Activated naive CD4-positive, alpha-beta T cell treated with anti-CD3 and anti-CD28 coated beads, Interleukin-2, amount 50 U/mL, for 24 hours (primary cell): ENCODE measurements around the gene CEP295NL.
"Not testable (repeated sequence)": the region's sequence is repeated elsewhere in the genome, so short reads cannot be mapped to it uniquely, and the experiment has no call there.

Source experiments
- H3K27ac Mint-ChIP-seq: one replicate; pipeline ENCODE4 v1.8.0; 2021; ENCODE audit warnings: mild to moderate bottlenecking, mixed read lengths
- H3K27me3 Mint-ChIP-seq: one replicate; pipeline ENCODE4 v1.8.0; 2021; ENCODE audit warnings: mixed read lengths
- H3K36me3 Mint-ChIP-seq: one replicate; pipeline ENCODE4 v1.8.0; 2021; ENCODE audit warnings: mixed read lengths
- H3K4me1 Mint-ChIP-seq: one replicate; pipeline ENCODE4 v1.8.0; 2021; ENCODE audit warnings: mixed read lengths
- H3K4me3 Mint-ChIP-seq: one replicate; pipeline ENCODE4 v1.8.0; 2021; ENCODE audit warnings: mild to moderate bottlenecking, mixed read lengths
- H3K9me3 Mint-ChIP-seq: one replicate; pipeline ENCODE4 v1.8.0; 2021; ENCODE audit warnings: mixed read lengths

Gene CEP295NL

GRCh38 chr17:78898947-78899346 is 4.1 kb downstream of the CEP295NL start:
- no peaks in the 10 kb centered on the region for H3K27me3 Mint-ChIP-seq
- H3K4me1 Mint-ChIP-seq, result peaks cover 4% of the 10 kb centered on the region
- no peaks in the 10 kb centered on the region for H3K9me3 Mint-ChIP-seq
- H3K36me3 Mint-ChIP-seq, result no peaks in the 10 kb centered on the region
- no peak overlapping the region for H3K4me3 Mint-ChIP-seq
- H3K27ac Mint-ChIP-seq, result no peak overlapping the region

- H3K4me1 Mint-ChIP-seq, result no peaks in the 10 kb centered on the region
- no peak overlapping the region for H3K4me3 Mint-ChIP-seq
- no peaks in the 10 kb centered on the region for H3K27me3 Mint-ChIP-seq
- H3K36me3 Mint-ChIP-seq, result no peaks in the 10 kb centered on the region
- no peaks in the 10 kb centered on the region for H3K9me3 Mint-ChIP-seq
- no peak overlapping the region for H3K27ac Mint-ChIP-seq
Measured at GRCh38 chr17:78898075-78898836, 4.7 kb downstream of the CEP295NL start.

GRCh38 chr17:78897664-78898047 is 5.3 kb downstream of the CEP295NL start:
- Mint-ChIP-seq H3K4me3 (no peak overlapping the region), H3K27me3 (no peaks in the 10 kb centered on the region), H3K27ac (no peak overlapping the region), H3K9me3 (no peaks in the 10 kb centered on the region), H3K36me3 (no peaks in the 10 kb centered on the region), H3K4me1 (peaks cover 4% of the 10 kb centered on the region)

GRCh38 chr17:78896834-78897663 is 6.0 kb downstream of the CEP295NL start:
- no peak overlapping the region for H3K4me3 Mint-ChIP-seq
- H3K36me3 Mint-ChIP-seq, result no peaks in the 10 kb centered on the region
- H3K27ac Mint-ChIP-seq, result no peak overlapping the region
- no peaks in the 10 kb centered on the region for H3K9me3 Mint-ChIP-seq
- H3K4me1 Mint-ChIP-seq, result peaks cover 5% of the 10 kb centered on the region
- no peaks in the 10 kb centered on the region for H3K27me3 Mint-ChIP-seq

DNA sequence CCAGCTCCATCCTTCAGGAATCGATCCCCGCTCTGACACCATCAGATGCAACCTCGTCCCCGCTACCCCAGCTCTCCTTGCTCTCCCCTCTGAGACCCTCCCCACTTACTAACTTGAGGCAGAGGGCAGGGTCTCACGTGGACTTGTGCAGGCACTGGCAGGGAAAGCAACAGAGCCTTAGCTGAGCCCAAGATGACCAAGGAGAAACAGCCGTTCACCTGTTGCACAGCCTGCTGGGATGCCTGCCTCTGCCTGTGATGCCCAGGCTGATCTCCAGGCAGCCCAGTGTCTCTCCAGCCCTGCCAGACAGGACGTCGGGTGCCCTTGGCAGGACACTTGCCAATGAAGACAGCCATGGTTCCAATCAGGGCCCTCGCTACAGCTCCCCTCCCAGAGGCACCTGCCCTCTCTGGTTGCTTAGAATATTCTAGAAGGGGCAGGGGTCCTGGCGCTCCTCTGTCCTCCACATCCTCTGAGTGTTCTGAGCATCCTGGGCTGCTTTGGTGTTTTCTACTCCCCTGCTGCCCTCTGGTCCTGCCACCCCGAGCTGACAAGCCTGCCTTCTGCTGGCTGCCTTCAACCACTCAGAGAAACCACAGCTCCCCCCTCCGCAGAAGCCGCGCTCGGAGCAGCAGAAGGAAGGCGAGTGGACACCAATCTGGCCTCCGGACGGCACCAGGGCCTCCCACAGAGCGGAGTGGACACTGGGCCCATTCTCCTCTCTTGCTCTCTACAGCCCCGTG is 6.7 kb downstream of the CEP295NL start:
- H3K4me3 Mint-ChIP-seq, result no peak overlapping the region
- H3K4me1 Mint-ChIP-seq, result peaks cover 13% of the 10 kb centered on the region
- no peaks in the 10 kb centered on the region for H3K27me3 Mint-ChIP-seq
- H3K9me3 Mint-ChIP-seq, result no peaks in the 10 kb centered on the region
- H3K36me3 Mint-ChIP-seq, result no peaks in the 10 kb centered on the region
- no peak overlapping the region for H3K27ac Mint-ChIP-seq

DNA sequence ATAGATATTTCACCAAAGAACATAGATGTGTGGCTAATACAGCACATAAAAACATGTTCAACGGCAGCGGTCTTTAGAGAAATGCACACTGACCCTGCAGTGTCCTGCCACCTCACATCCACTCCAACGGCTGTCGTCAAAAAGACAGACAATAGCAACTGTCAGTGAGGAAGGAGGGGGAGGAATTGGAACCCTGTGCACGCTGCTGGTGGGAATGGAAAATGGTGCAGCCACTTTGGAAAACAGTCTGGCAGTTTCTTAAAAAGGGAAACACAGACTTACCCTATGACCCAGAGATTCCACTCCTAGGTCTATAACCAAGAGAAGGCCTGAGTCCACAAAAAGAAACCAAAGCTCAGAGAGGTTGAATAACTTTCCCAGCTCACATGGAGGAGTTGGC is 7.7 kb downstream of the CEP295NL start:
- no peak overlapping the region for H3K27ac Mint-ChIP-seq
- H3K4me3 Mint-ChIP-seq, result no peak overlapping the region
- peaks cover 22% of the 10 kb centered on the region for H3K4me1 Mint-ChIP-seq
- H3K9me3 Mint-ChIP-seq, result no peaks in the 10 kb centered on the region
- no peaks in the 10 kb centered on the region for H3K27me3 Mint-ChIP-seq
- H3K36me3 Mint-ChIP-seq, result no peaks in the 10 kb centered on the region

DNA sequence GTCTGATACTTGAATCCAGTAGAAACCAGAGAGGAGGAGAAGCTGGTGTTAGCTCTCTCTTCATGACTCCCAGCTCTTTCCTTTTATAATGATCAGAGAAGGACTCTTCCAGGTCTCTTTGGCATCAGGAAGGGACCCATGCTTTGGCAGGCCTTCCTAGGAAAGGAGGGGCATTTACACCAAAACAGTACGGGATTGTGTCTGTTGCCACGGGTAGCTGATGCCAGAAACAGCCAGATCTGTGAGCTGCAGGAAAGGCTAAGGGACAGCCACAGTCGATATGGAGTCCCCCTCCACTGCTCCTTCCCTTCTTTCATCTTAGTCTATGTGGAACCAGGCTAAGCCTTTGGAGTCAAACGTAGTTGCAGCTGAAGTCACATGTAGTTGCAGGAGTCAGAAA is 9.3 kb downstream of the CEP295NL start:
- no peaks in the 10 kb centered on the region for H3K36me3 Mint-ChIP-seq
- H3K4me1 Mint-ChIP-seq, result peaks cover 35% of the 10 kb centered on the region
- no peak overlapping the region for H3K4me3 Mint-ChIP-seq
- H3K9me3 Mint-ChIP-seq, result no peaks in the 10 kb centered on the region
- H3K27me3 Mint-ChIP-seq, result no peaks in the 10 kb centered on the region
- H3K27ac Mint-ChIP-seq, result no peak overlapping the region

DNA sequence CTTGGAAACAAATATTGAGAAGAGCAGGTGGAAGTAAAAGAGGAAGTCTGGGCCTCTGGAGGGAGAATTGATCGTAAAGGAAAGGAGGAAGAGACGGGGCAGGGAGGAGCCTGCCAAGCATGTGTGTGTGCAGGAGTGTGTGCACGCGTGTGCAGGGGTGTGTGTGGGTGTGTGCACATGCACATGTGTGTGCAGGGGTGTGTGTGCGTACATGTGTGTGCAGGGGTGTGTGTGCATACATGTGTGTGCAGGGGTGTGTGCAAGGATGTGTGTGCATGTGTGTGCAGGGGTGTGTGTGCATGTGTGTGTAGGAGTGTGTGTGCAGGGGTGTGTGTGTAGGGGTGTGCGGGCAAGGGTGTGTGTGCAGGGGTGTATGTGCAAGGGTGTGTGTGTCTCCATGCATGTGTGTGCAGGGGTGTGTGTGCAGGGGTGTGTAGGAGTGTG is 10.0 kb downstream of the CEP295NL start:
- Mint-ChIP-seq H3K9me3 (no peaks in the 10 kb centered on the region), H3K27me3 (no peaks in the 10 kb centered on the region), H3K4me3 (no peak overlapping the region), H3K4me1 (peaks cover 37% of the 10 kb centered on the region), H3K36me3 (no peaks in the 10 kb centered on the region), H3K27ac (no peak overlapping the region)

DNA sequence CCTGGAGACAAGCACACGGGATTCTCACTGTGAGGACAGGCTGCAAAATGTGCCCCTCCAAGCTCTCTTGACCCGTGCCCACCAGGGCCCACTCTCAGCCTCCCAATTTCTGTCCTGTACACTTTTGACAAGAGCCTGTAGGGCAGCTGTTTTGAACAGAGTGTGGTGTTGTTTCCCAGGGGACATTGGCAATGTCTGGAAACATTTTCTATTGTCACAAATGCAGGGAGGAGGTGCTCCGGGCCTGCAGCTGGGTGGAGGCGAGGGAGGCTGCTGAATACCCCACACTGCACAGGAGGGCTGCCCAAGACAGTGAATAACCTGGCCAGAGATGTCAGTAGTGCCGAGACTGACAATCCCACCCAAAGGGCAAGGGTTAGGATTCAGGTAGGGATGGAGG is 10.5 kb downstream of the CEP295NL start:
- peaks cover 37% of the 10 kb centered on the region for H3K4me1 Mint-ChIP-seq

GRCh38 chr17:78892062-78892456 is 10.9 kb downstream of the CEP295NL start:
- peaks cover 37% of the 10 kb centered on the region for H3K4me1 Mint-ChIP-seq
- no peaks in the 10 kb centered on the region for H3K27me3 Mint-ChIP-seq
- no peak overlapping the region for H3K4me3 Mint-ChIP-seq
- H3K9me3 Mint-ChIP-seq, result no peaks in the 10 kb centered on the region
- H3K36me3 Mint-ChIP-seq, result no peaks in the 10 kb centered on the region
- H3K27ac Mint-ChIP-seq, result no peak overlapping the region

More for the DNA sequence above, 10.5 kb downstream of the CEP295NL start:
- Mint-ChIP-seq H3K27ac (no peak overlapping the region), H3K36me3 (no peaks in the 10 kb centered on the region), H3K9me3 (no peaks in the 10 kb centered on the region), H3K4me3 (no peak overlapping the region), H3K27me3 (no peaks in the 10 kb centered on the region)

- no peaks in the 10 kb centered on the region for H3K9me3 Mint-ChIP-seq
- H3K4me1 Mint-ChIP-seq, result peaks cover 37% of the 10 kb centered on the region
- no peaks in the 10 kb centered on the region for H3K27me3 Mint-ChIP-seq
- no peak overlapping the region for H3K4me3 Mint-ChIP-seq
- H3K27ac Mint-ChIP-seq, result no peak overlapping the region
- H3K36me3 Mint-ChIP-seq, result no peaks in the 10 kb centered on the region
Measured at GRCh38 chr17:78891406-78892061, 11.5 kb downstream of the CEP295NL start.

GRCh38 chr17:78890498-78890897 is 12.5 kb downstream of the CEP295NL start:
- H3K27me3 Mint-ChIP-seq, result no peaks in the 10 kb centered on the region

DNA sequence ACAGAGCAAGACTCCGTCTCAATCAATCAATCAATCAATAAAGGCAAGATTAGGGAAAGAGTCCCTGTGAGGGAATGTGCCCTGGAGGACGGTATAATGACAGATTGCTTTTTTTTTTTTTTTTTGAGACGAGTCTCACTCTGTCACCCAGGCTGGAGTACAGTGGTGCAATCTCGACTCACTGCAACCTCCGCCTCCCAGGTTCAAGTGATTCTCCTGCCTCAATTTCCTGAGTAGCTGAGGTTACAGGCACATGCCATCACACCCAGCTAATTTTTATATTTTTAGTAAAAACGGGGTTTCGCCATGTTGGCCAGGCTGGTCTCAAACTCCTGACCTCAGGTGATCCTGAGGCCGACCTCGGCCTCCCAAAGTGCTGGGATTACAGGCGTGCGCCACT is 12.9 kb downstream of the CEP295NL start:
- not testable (repeated sequence) for H3K27ac Mint-ChIP-seq, H3K27me3 Mint-ChIP-seq, H3K9me3 Mint-ChIP-seq, H3K36me3 Mint-ChIP-seq
- Mint-ChIP-seq H3K4me1 (peaks cover 37% of the 10 kb centered on the region), H3K4me3 (peak overlapping the region; percentile 49)

More at GRCh38 chr17:78890498-78890897, 12.5 kb downstream of the CEP295NL start:
- H3K27ac Mint-ChIP-seq, result peak overlapping the region; percentile 87
- H3K4me3 Mint-ChIP-seq, result no peak overlapping the region
- no peaks in the 10 kb centered on the region for H3K9me3 Mint-ChIP-seq
- H3K36me3 Mint-ChIP-seq, result no peaks in the 10 kb centered on the region
- peaks cover 37% of the 10 kb centered on the region for H3K4me1 Mint-ChIP-seq

DNA sequence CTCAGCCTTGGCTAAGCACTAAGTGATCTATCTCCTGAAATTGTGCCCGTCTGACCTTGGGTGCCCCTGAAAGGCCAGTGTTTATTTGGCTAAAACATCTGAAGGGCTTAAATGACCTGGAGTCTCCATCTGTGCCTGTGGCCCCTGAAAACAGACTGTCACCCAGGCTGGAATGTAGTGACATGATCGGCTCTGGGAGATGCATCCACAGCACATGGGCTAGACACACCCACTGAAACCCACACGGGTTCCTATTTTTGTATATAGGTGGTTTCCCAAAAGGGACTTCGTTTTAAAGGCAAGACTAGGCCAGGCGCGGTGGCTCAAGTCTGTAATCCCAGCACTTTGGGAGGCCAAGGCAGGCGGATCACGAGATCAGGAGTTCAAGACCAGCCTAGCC is 13.5 kb downstream of the CEP295NL start:
- H3K9me3 Mint-ChIP-seq, result no peaks in the 10 kb centered on the region

GRCh38 chr17:78888941-78889518 is 14.0 kb downstream of the CEP295NL start:
- no peak overlapping the region for H3K4me3 Mint-ChIP-seq
- H3K27me3 Mint-ChIP-seq, result no peaks in the 10 kb centered on the region
- H3K27ac Mint-ChIP-seq, result no peak overlapping the region
- H3K4me1 Mint-ChIP-seq, result peaks cover 37% of the 10 kb centered on the region
- no peaks in the 10 kb centered on the region for H3K36me3 Mint-ChIP-seq
- no peaks in the 10 kb centered on the region for H3K9me3 Mint-ChIP-seq

More for the DNA sequence above, 13.5 kb downstream of the CEP295NL start:
- Mint-ChIP-seq H3K27me3 (no peaks in the 10 kb centered on the region), H3K27ac (no peak overlapping the region), H3K4me1 (peaks cover 37% of the 10 kb centered on the region), H3K36me3 (no peaks in the 10 kb centered on the region), H3K4me3 (peak overlapping the region; percentile 49)
